Tongue (tissue), 2 donors: Measurements from ENCODE around the gene CD8A. TPM values are rescaled to one million over a fixed set of nuclear protein-coding genes. Genes with fewer than 3 reads are reported as not detected.

ENCODE experiments used
- DNase-seq: peaks from one replicate; pipeline ENCODE4 v3.0.0-alpha.2; 2015
- total RNA-seq: library from RNA; depleted of rRNA; stranded (reverse); fragments of >200 nt; gene quantifications from one replicate; pipeline ENCODE4 v1.2.3, GENCODE V29; 2014

The CD8A gene
- total RNA-seq, 1 donor from 2014 or later: 0.72 TPM

GRCh38 chr2:86808315-86809161 is 17.8 kb upstream of the CD8A start:
- DNase-seq: peak; percentile 94

- DNase-seq: peak; percentile 67
These were observed 17.0 kb upstream of the CD8A start for GRCh38 chr2:86807468-86808275.

GRCh38 chr2:86807133-86807467 is 16.4 kb upstream of the CD8A start:
- no peak for DNase-seq

- DNase-seq: no peak
These were observed 15.5 kb upstream of the CD8A start for GRCh38 chr2:86806059-86806857.

- DNase-seq: no peak
These were observed 10.3 kb upstream of the CD8A start for GRCh38 chr2:86800856-86801567.

GRCh38 chr2:86794861-86795260 is 4.1 kb upstream of the CD8A start:
- no peak for DNase-seq

GRCh38 chr2:86793752-86794151 is 3.0 kb upstream of the CD8A start:
- no peak for DNase-seq

- DNase-seq: no peak
These were observed 860 bp upstream of the CD8A start for GRCh38 chr2:86791573-86791972.

GRCh38 chr2:86790134-86790675 is 508 bp downstream of the CD8A start:
- no peak for DNase-seq

- no peak for DNase-seq
These were observed 1.0 kb downstream of the CD8A start for GRCh38 chr2:86789687-86790133.

- peak; percentile 35 for DNase-seq
These were observed 1.6 kb downstream of the CD8A start for GRCh38 chr2:86788881-86789686.

- DNase-seq: no peak
These were observed 2.5 kb downstream of the CD8A start for GRCh38 chr2:86788165-86788564.

GRCh38 chr2:86787736-86788135 is 3.0 kb downstream of the CD8A start:
- DNase-seq: peak; percentile 69

- no peak for DNase-seq
These were observed 4.6 kb downstream of the CD8A start for GRCh38 chr2:86786001-86786536.

- no peak for DNase-seq
These were observed 5.3 kb downstream of the CD8A start for GRCh38 chr2:86785456-86785855.

- DNase-seq: no peak
These were observed 6.9 kb downstream of the CD8A start for GRCh38 chr2:86783615-86784339.

GRCh38 chr2:86782748-86783147 is 8.0 kb downstream of the CD8A start:
- no peak for DNase-seq

GRCh38 chr2:86781363-86781762 is 9.3 kb downstream of the CD8A start:
- no peak for DNase-seq

GRCh38 chr2:86779971-86780370 is 10.7 kb downstream of the CD8A start:
- DNase-seq: no peak

GRCh38 chr2:86778957-86779356 is 11.8 kb downstream of the CD8A start:
- DNase-seq: no peak
